Ectodermal cell (in vitro differentiated cells): ENCODE results near the gene EYS.
"Not testable (repeated sequence)": the region's sequence is repeated elsewhere in the genome, so short reads cannot be mapped to it uniquely, and the experiment has no call there.

Experiments used
- H3K27ac ChIP-seq: 2 replicates; pipeline ENCODE4 v1.7.0; 2013; ENCODE audit warnings: mild to moderate bottlenecking, low read depth, low read length; ENCODE audit not compliant: insufficient read depth, poor library complexity, severe bottlenecking
- H3K27me3 ChIP-seq: 2 replicates; pipeline ENCODE4 v1.7.0; 2013; ENCODE audit warnings: mild to moderate bottlenecking, low read length; ENCODE audit not compliant: insufficient read depth, control insufficient read depth, poor library complexity, severe bottlenecking
- H3K36me3 ChIP-seq: one replicate; pipeline ENCODE4 v1.7.0; 2013; ENCODE audit warnings: low read length; ENCODE audit not compliant: control insufficient read depth, insufficient read depth
- H3K4me1 ChIP-seq: one replicate; pipeline ENCODE4 v1.7.0; 2013; ENCODE audit warnings: low read length; ENCODE audit not compliant: control insufficient read depth, insufficient read depth
- H3K4me3 ChIP-seq: 2 replicates; pipeline ENCODE4 v1.7.0; 2013; ENCODE audit warnings: low read depth, low read length, control low read depth; ENCODE audit not compliant: insufficient read depth
- H3K9me3 ChIP-seq: 2 replicates; pipeline ENCODE4 v1.7.0; 2013; ENCODE audit warnings: mild to moderate bottlenecking, low read length, moderate library complexity; ENCODE audit not compliant: control insufficient read depth
- WGBS, 2 experiments: methylation state at CpG; one replicate each; pipeline ENCODE4 v1.1.7; 2013; ENCODE audit warnings: missing lambda C conversion rate in 2 of 2; 5-methylcytosine and 5-hydroxymethylcytosine counted together

EYS gene

GRCh38 chr6:65002882-65003281 is 704.1 kb downstream of the EYS start:
- H3K9me3 ChIP-seq, H3K4me1 ChIP-seq, H3K4me3 ChIP-seq, H3K27me3 ChIP-seq, H3K27ac ChIP-seq, H3K36me3 ChIP-seq: not testable (repeated sequence)
- WGBS, 2 experiments = 85 to 94% methylated on average over 3 of the region's 4 CpGs

- H3K27ac ChIP-seq = no peak overlapping the region
- H3K4me3 ChIP-seq = no peak overlapping the region
- H3K9me3 ChIP-seq = no peaks in the 10 kb centered on the region
- WGBS, 2 experiments = 88% methylated on average over 7 of the region's 7 CpGs
- no peaks in the 10 kb centered on the region for H3K4me1 ChIP-seq
- no peaks in the 10 kb centered on the region for H3K27me3 ChIP-seq
- H3K36me3 ChIP-seq = no peaks in the 10 kb centered on the region
Measured at GRCh38 chr6:65000815-65001214, 706.2 kb downstream of the EYS start.

- Histone ChIP-seq H3K27me3 (no peaks in the 10 kb centered on the region), H3K36me3 (no peaks in the 10 kb centered on the region), H3K27ac (no peak overlapping the region), H3K9me3 (no peaks in the 10 kb centered on the region), H3K4me1 (no peaks in the 10 kb centered on the region), H3K4me3 (no peak overlapping the region)
Measured at GRCh38 chr6:64998204-64998603, 708.8 kb downstream of the EYS start.

- no peaks in the 10 kb centered on the region for H3K36me3 ChIP-seq
- no peak overlapping the region for H3K4me3 ChIP-seq
- no peaks in the 10 kb centered on the region for H3K4me1 ChIP-seq
- no peak overlapping the region for H3K27ac ChIP-seq
- no peaks in the 10 kb centered on the region for H3K9me3 ChIP-seq
- no peaks in the 10 kb centered on the region for H3K27me3 ChIP-seq
- WGBS, 2 experiments = 82 to 93% methylated on average over 2 to 4 of the region's 4 CpGs
Measured at GRCh38 chr6:64996301-64996700, 710.7 kb downstream of the EYS start.

GRCh38 chr6:64990652-64991304 is 716.2 kb downstream of the EYS start:
- Histone ChIP-seq H3K27me3 (no peaks in the 10 kb centered on the region), H3K4me1 (no peaks in the 10 kb centered on the region), H3K9me3 (no peaks in the 10 kb centered on the region), H3K27ac (no peak overlapping the region), H3K4me3 (no peak overlapping the region), H3K36me3 (no peaks in the 10 kb centered on the region)

- Histone ChIP-seq H3K4me1 (no peaks in the 10 kb centered on the region), H3K27ac (no peak overlapping the region), H3K4me3 (no peak overlapping the region), H3K9me3 (no peaks in the 10 kb centered on the region), H3K36me3 (no peaks in the 10 kb centered on the region), H3K27me3 (no peaks in the 10 kb centered on the region)
- WGBS, 2 experiments = 87 to 91% methylated on average over 2 of the region's 2 CpGs
Measured at GRCh38 chr6:64988148-64988547, 718.9 kb downstream of the EYS start.

GRCh38 chr6:64987066-64987465 is 720.0 kb downstream of the EYS start:
- WGBS, 2 experiments = 95% methylated on average over 3 to 4 of the region's 4 CpGs
- Histone ChIP-seq H3K4me1 (no peaks in the 10 kb centered on the region), H3K9me3 (no peaks in the 10 kb centered on the region), H3K36me3 (no peaks in the 10 kb centered on the region), H3K4me3 (no peak overlapping the region), H3K27me3 (no peaks in the 10 kb centered on the region), H3K27ac (no peak overlapping the region)

- no peaks in the 10 kb centered on the region for H3K4me1 ChIP-seq
- 90 to 94% methylated on average over 4 of the region's 4 CpGs for WGBS, 2 experiments
- no peaks in the 10 kb centered on the region for H3K9me3 ChIP-seq
- no peak overlapping the region for H3K27ac ChIP-seq
- H3K36me3 ChIP-seq = no peaks in the 10 kb centered on the region
- no peak overlapping the region for H3K4me3 ChIP-seq
- no peaks in the 10 kb centered on the region for H3K27me3 ChIP-seq
Measured at GRCh38 chr6:64985726-64986125, 721.3 kb downstream of the EYS start.

- Histone ChIP-seq H3K4me1 (no peaks in the 10 kb centered on the region), H3K9me3 (no peaks in the 10 kb centered on the region), H3K27me3 (no peaks in the 10 kb centered on the region), H3K4me3 (no peak overlapping the region), H3K27ac (no peak overlapping the region), H3K36me3 (no peaks in the 10 kb centered on the region)
- WGBS, 2 experiments = 100% methylated on average over 1 of the region's 1 CpG; no CpG with 5 or more reads in 1 of the 2 experiments
Measured at GRCh38 chr6:64984948-64985347, 722.1 kb downstream of the EYS start.

GRCh38 chr6:64983089-64983488 is 723.9 kb downstream of the EYS start:
- Histone ChIP-seq H3K9me3 (no peaks in the 10 kb centered on the region), H3K36me3 (no peaks in the 10 kb centered on the region), H3K4me3 (no peak overlapping the region), H3K4me1 (no peaks in the 10 kb centered on the region), H3K27ac (no peak overlapping the region), H3K27me3 (no peaks in the 10 kb centered on the region)
- 94% methylated on average over 3 of the region's 4 CpGs; no CpG with 5 or more reads in 1 of the 2 experiments for WGBS, 2 experiments

- Histone ChIP-seq H3K4me1 (no peaks in the 10 kb centered on the region), H3K27ac (no peak overlapping the region), H3K4me3 (no peak overlapping the region), H3K36me3 (no peaks in the 10 kb centered on the region), H3K27me3 (no peaks in the 10 kb centered on the region), H3K9me3 (no peaks in the 10 kb centered on the region)
- WGBS, 2 experiments = no CpG with 5 or more reads among the region's 2 CpGs
Measured at GRCh38 chr6:64973142-64973541, 733.9 kb downstream of the EYS start.
